Small intestine (tissue), 7 donors: ENCODE data around the gene HMOX1. TPM values are rescaled to one million over a fixed set of nuclear protein-coding genes. Genes with fewer than 3 reads are reported as not detected.

Source experiments
- DNase-seq, 2 donors: peaks; one replicate each; pipeline versions ENCODE4 v3.0.0 to v3.0.0-alpha.2; 2013
- FAIRE-seq: peaks from 2 replicates; lab custom pipeline; 2012; peaks lifted over from hg19 to GRCh38; lab: Jason Lieb, UNC
- H3K27ac ChIP-seq, 3 donors: one replicate each; pipeline ENCODE4 v1.5.1; 2013; ENCODE audit warnings: low read length in 2 of 3, mild to moderate bottlenecking in 2 of 3, control low read depth in 1 of 3, inconsistent platforms in 1 of 3, low read depth in 1 of 3, moderate library complexity in 1 of 3
- H3K27me3 ChIP-seq, 3 donors: one replicate each; pipeline ENCODE4 v1.6.1; 2013; ENCODE audit warnings: low read length in 3 of 3, inconsistent platforms in 1 of 3; ENCODE audit not compliant: control insufficient read depth in 3 of 3, insufficient read depth in 3 of 3
- H3K36me3 ChIP-seq, 3 donors: one replicate each; pipeline ENCODE4 v1.6.1; 2013; ENCODE audit warnings: low read length in 3 of 3, inconsistent platforms in 1 of 3, low read depth in 1 of 3, mild to moderate bottlenecking in 1 of 3, moderate library complexity in 1 of 3; ENCODE audit not compliant: control insufficient read depth in 3 of 3, insufficient read depth in 2 of 3
- H3K4me1 ChIP-seq, 3 donors: one replicate each; pipeline ENCODE4 v1.6.1; 2013; ENCODE audit warnings: low read length in 2 of 3, inconsistent platforms in 1 of 3, low read depth in 1 of 3, mild to moderate bottlenecking in 1 of 3, moderate library complexity in 1 of 3; ENCODE audit not compliant: control insufficient read depth in 3 of 3, insufficient read depth in 2 of 3
- H3K4me3 ChIP-seq, 3 donors: one replicate each; pipeline ENCODE4 v1.5.1; 2013; ENCODE audit warnings: low read length in 3 of 3, control low read depth in 1 of 3, inconsistent platforms in 1 of 3, low read depth in 1 of 3, mild to moderate bottlenecking in 1 of 3, moderate library complexity in 1 of 3
- H3K9me3 ChIP-seq, 2 donors: one replicate each; pipeline ENCODE4 v1.6.1; 2013; ENCODE audit warnings: low read depth in 1 of 2, low read length in 1 of 2; ENCODE audit not compliant: control insufficient read depth in 2 of 2, insufficient read depth in 1 of 2
- WGBS, 3 donors: extraction: QIAGEN DNeasy Blood & Tissue Kit; methylation state at CpG; one replicate each; pipeline ENCODE4 v1.1.7; 2013; 5-methylcytosine and 5-hydroxymethylcytosine counted together
- polyA plus RNA-seq, 4 donors: library from polyadenylated mRNA; stranded (reverse) in 3 of 4; unstranded in 1 of 4; fragments of 200-250 nt in 3 of 4; fragments of 120-200 nt in 1 of 4; gene quantifications; one replicate each; pipeline versions ENCODE4 v1.2.1 to v1.2.3, GENCODE V29; 2013
- donor health status: healthy with polysubstance abuse.
- donor health status: control.
- donor health status: control.
- donor health status: Bipolar disorder and iron deficiency.
- donor health status: healthy.

The HMOX1 gene
- polyA plus RNA-seq, 4 donors, result 22.3 to 119 (median 79.8) TPM

DNA sequence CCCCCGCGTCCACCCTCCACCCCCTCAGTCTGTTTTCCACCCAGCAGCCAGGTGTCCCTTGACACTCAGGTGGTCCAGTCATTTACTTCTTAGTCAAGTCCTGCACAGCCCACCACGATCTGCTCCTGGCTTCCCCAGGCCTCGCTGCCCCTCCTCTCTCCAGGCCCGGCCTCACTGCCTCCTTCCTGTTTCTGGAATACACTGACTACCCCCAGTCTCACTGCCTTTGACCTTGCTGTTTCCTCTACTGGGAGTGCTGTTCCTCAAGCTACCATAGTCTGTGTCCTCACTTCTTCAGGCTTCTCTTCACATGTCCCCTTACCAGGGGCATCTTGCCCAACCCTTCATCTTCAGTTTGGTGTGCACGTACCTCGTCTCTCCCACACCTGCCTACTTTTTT is 26.5 kb downstream of the HMOX1 start:
- 82 to 87% (median 83%) methylated on average over 7 of the region's 7 CpGs for WGBS, 3 donors
- FAIRE-seq, result no peak
- Histone ChIP-seq H3K4me1 (no peaks in the 10 kb centered on the region), H3K27ac (no peak overlapping the region), H3K27me3 (no peaks in the 10 kb centered on the region), H3K36me3 (peaks cover 0 to 79% (median 9%) of the 10 kb centered on the region in 3 donors), H3K4me3 (no peak overlapping the region), H3K9me3 (no peaks in the 10 kb centered on the region)
- DNase-seq, result no peak

DNA sequence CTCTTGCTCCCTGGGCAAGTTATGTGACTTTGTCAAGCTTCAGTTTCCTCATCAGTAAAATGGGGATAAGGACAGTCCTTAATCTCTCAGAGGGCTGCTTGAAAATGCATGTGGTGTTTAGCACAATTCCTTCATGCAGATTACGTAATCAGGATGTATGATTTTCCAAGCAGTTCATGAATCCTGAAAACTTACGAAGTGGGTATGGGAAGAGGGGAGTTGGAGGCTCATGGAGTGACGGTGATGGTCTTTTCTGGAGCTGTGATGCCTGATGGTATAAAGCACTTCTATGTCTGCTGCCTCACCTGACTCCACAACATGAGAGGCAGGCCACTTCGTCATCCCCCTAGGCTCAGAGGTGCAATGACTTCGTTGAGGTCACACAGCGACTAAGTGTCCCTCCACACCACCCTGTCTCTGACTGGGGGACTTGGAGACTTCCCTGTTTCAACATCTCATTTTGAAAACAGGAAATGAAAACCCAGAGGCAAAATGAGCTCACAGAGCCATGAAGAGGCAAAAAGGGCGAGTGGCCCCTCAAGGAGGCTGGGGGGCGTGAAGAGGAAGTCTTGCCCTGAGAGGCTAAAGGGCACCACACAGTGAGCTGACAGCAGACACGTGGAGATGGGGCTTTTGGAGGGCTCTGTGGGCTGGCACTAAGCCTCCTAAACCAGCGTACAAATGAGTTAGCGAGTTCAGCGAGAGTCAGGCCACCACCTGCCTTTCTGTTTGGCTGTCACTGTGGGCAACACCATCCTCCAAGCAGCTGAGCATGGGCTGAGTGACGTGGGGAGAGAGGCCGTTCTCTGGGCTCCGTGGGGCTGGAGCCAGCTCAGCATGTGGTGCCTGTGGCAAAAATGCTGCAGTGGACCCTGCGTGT is 29.1 kb downstream of the HMOX1 start:
- 78 to 87% (median 82%) methylated on average over 16 of the region's 16 CpGs for WGBS, 3 donors
- FAIRE-seq (no peak), DNase-seq (no peak)
- Histone ChIP-seq H3K27ac (peak overlapping the region in 2 of 3 donors; percentile 21 to 71), H3K27me3 (no peaks in the 10 kb centered on the region), H3K4me3 (no peak overlapping the region), H3K9me3 (no peaks in the 10 kb centered on the region), H3K4me1 (no peaks in the 10 kb centered on the region), H3K36me3 (peaks cover 0 to 84% (median 12%) of the 10 kb centered on the region in 3 donors)

DNA sequence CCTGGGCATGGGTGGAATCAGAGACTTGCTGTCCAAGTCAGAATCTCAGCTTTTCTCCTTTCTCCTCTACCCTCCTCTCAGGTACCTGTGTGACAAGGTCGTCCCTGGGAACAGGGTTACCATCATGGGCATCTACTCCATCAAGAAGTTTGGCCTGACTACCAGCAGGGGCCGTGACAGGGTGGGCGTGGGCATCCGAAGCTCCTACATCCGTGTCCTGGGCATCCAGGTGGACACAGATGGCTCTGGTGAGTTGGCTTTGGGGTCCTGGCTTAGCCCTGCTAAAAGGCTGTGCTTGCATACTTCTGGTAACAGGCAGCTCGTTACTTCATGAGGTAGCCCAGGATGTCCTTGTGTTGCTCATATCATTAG is 29.8 kb downstream of the HMOX1 start:
- 84 to 87% (median 85%) methylated on average over 6 of the region's 6 CpGs for WGBS, 3 donors
- no peak overlapping the region for H3K4me3 ChIP-seq
- no peaks in the 10 kb centered on the region for H3K4me1 ChIP-seq
- no peaks in the 10 kb centered on the region for H3K27me3 ChIP-seq
- DNase-seq (no peak), FAIRE-seq (no peak)
- peak overlapping the region in 1 of 3 donors; percentile 71 for H3K27ac ChIP-seq
- peaks cover 0 to 84% (median 12%) of the 10 kb centered on the region in 3 donors for H3K36me3 ChIP-seq
- H3K9me3 ChIP-seq, result no peaks in the 10 kb centered on the region

DNA sequence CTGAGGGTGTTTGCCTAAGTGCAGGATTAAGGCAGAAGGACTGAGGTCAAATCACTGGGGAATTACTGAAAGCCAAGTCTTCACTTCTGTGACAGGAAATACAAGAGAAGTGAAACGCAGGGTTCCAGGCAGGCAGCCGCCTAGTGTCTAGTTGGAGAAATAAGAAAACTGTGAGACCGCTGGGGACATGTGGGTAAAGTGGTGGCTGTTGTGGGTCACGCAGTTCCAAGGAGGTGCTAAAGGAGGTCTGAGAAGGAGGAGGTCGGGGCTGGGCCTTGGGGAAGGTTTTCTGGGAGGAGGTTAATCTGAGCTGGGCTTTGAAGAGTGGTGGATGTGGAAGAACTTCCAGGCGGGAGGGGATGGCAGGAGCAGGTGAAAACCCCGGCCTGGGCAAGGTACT is 30.2 kb downstream of the HMOX1 start:
- Histone ChIP-seq H3K4me3 (no peak overlapping the region), H3K9me3 (no peaks in the 10 kb centered on the region), H3K4me1 (no peaks in the 10 kb centered on the region), H3K36me3 (peaks cover 0 to 85% (median 12%) of the 10 kb centered on the region in 3 donors), H3K27ac (peak overlapping the region in 1 of 3 donors; percentile 71), H3K27me3 (no peaks in the 10 kb centered on the region)
- FAIRE-seq, result no peak
- DNase-seq, result no peak
- 76 to 87% (median 86%) methylated on average over 7 of the region's 7 CpGs for whole genome bisulfite sequencing, 3 donors

DNA sequence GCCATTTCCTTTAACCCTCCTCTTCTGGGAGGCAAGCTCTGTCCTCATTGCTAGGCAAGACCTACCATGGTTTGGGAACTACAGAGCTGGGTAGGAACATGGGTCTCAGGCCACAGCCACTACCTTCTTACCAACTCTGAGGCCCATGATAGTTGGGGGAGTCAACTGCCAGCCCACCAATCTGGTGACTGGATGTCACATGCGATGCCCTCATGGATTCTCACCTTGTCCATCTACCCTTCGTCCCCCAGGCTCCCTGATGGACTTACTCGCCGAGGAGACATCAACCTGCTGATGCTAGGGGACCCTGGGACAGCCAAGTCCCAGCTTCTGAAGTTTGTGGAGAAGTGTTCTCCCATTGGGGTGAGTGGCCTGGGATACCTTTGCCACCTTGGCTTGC is 32.7 kb downstream of the HMOX1 start:
- FAIRE-seq, result no peak
- H3K4me1 ChIP-seq, result no peaks in the 10 kb centered on the region
- no peaks in the 10 kb centered on the region for H3K27me3 ChIP-seq
- DNase-seq, result no peak
- H3K27ac ChIP-seq, result no peak overlapping the region
- peaks cover 2 to 81% (median 17%) of the 10 kb centered on the region in 3 donors for H3K36me3 ChIP-seq
- 95 to 100% (median 96%) methylated on average over 4 of the region's 4 CpGs for WGBS, 3 donors
- no peak overlapping the region for H3K4me3 ChIP-seq
- H3K9me3 ChIP-seq, result no peaks in the 10 kb centered on the region

DNA sequence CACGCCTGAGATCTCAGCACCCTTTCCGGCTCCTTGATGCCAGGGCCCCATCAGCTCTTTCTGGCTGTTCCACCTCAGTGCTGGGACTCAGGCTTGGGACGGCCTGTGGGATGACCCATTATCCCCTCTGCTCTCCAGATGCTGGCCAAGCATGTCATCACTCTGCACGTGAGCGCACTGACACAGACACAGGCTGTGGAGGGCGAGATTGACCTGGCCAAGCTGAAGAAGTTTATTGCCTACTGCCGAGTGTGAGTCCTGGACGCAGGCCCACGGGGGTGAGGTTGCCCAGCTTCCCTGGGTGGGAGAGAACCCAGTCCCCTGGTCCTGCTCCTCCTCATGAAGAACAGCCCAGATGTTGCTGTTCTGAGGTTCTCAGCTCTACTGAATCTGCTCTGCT is 36.7 kb downstream of the HMOX1 start:
- no peaks in the 10 kb centered on the region for H3K27me3 ChIP-seq
- peaks cover 14 to 81% (median 27%) of the 10 kb centered on the region in 3 donors for H3K36me3 ChIP-seq
- no peak overlapping the region for H3K27ac ChIP-seq
- no peak overlapping the region for H3K4me3 ChIP-seq
- no peaks in the 10 kb centered on the region for H3K9me3 ChIP-seq
- FAIRE-seq (no peak), DNase-seq (no peak)
- H3K4me1 ChIP-seq, result no peaks in the 10 kb centered on the region
- WGBS, 3 donors, result 92 to 93% (median 93%) methylated on average over 9 of the region's 9 CpGs

DNA sequence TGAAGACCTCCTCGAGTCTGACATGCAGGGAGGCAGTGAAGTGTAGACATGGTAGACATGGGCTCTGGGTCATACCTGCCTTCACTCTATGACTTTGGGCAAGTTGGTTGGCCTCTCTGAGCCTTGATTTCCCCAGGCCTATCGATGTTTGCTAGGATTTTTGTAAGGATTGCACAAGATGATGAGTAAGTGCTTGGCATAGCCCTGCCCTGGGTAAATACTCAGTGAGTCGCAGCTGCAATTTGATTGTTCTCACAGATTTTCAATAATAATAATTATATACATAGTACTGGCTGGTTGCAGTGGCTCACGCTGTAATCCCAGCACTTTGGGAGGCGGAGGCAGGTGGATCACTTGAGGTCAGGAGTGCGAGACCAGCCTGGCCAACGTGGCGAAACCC is 37.2 kb downstream of the HMOX1 start:
- DNase-seq (no peak), FAIRE-seq (no peak)
- H3K4me1 ChIP-seq, result no peaks in the 10 kb centered on the region
- no peaks in the 10 kb centered on the region for H3K27me3 ChIP-seq
- H3K4me3 ChIP-seq, result no peak overlapping the region
- 86 to 90% (median 87%) methylated on average over 8 of the region's 8 CpGs for WGBS, 3 donors
- H3K36me3 ChIP-seq, result peaks cover 14 to 84% (median 26%) of the 10 kb centered on the region in 3 donors
- no peak overlapping the region for H3K27ac ChIP-seq
- no peaks in the 10 kb centered on the region for H3K9me3 ChIP-seq

DNA sequence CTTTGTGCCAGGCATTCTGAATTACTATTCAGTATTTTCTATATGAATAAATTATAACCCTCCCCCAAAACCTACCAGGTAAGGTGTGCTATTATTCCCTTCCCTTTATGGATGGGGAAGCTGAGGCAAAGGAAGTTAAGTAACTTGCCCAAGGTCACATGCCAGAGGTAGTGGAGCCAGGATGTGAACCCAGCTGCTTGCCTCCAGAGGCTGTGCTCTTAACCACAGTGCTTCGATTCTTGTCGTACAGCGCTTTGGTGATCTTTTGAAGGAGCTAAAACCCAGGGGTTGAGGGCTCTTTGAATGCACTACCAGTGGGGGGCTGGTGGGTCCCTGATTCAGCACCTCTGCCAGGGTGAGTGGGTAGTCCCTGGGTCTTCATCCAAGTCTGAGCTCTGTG is 37.8 kb downstream of the HMOX1 start:
- WGBS, 3 donors, result 95 to 97% (median 95%) methylated on average over 3 of the region's 3 CpGs
- Histone ChIP-seq H3K27ac (no peak overlapping the region), H3K4me1 (no peaks in the 10 kb centered on the region), H3K9me3 (no peaks in the 10 kb centered on the region), H3K36me3 (peaks cover 14 to 83% (median 26%) of the 10 kb centered on the region in 3 donors), H3K4me3 (no peak overlapping the region), H3K27me3 (no peaks in the 10 kb centered on the region)
- no peak for DNase-seq
- FAIRE-seq, result no peak
